GM12873 (cell line): ENCODE results near the gene PCDHGA1.

Source experiments
- CTCF ChIP-seq: IDR thresholded peaks from 2 replicates; pipeline ENCODE4 v1.5.1; 2012; ENCODE audit warnings: low read depth, mild to moderate bottlenecking, moderate library complexity, low read length, control low read depth; ENCODE audit not compliant: insufficient read depth; ENCODE audit errors: missing control alignments

PCDHGA1 gene

GRCh38 chr5:141516672-141517025, 186.3 kb downstream of the PCDHGA1 start:
- TF ChIP-seq CTCF = no peak

GRCh38 chr5:141517312-141517711, 187.0 kb downstream of the PCDHGA1 start:
- TF ChIP-seq CTCF = no peak

GRCh38 chr5:141517880-141518617, 187.7 kb downstream of the PCDHGA1 start:
- TF ChIP-seq CTCF = no peak

GRCh38 chr5:141518618-141519015, 188.3 kb downstream of the PCDHGA1 start:
- TF ChIP-seq CTCF = no peak

- no peak for TF ChIP-seq CTCF
These were observed 189.6 kb downstream of the PCDHGA1 start for GRCh38 chr5:141519605-141520565.

- no peak for TF ChIP-seq CTCF
These were observed 191.0 kb downstream of the PCDHGA1 start for GRCh38 chr5:141521244-141521781.

- TF ChIP-seq CTCF = no peak
These were observed 192.0 kb downstream of the PCDHGA1 start for GRCh38 chr5:141522301-141522700.
